PFSK-1 (cell line): Measurements from ENCODE around the gene GSK3B.

Experiments
- FOXP2 ChIP-seq: optimal IDR thresholded peaks from 2 replicates; pipeline ENCODE3; 2011; ENCODE audit warnings: borderline replicate concordance, control low read depth, inconsistent platforms; ENCODE audit not compliant: insufficient read depth; ENCODE audit errors: extremely low read length, extremely low read depth
- POLR2AphosphoS5 ChIP-seq: IDR thresholded peaks from 2 replicates; pipeline ENCODE4 v1.6.1; 2012; ENCODE audit warnings: low read depth, mild to moderate bottlenecking, control low read depth, low read length, moderate library complexity
- REST ChIP-seq, 2 experiments: IDR thresholded peaks; 2 replicates each; pipeline versions ENCODE4 v1.6.1 to v1.8.0; 2011 to 2012; ENCODE audit warnings: low read depth in 2 of 2, low read length in 2 of 2, control low read depth in 1 of 2, inconsistent platforms in 1 of 2, mild to moderate bottlenecking in 1 of 2, moderate library complexity in 1 of 2; ENCODE audit not compliant: insufficient read depth in 1 of 2
- SIN3A ChIP-seq: IDR thresholded peaks from 2 replicates; pipeline ENCODE4 v1.6.1; 2012; ENCODE audit warnings: mild to moderate bottlenecking, low read length, moderate library complexity, borderline replicate concordance; ENCODE audit not compliant: insufficient read depth
- TAF1 ChIP-seq: IDR thresholded peaks from 2 replicates; pipeline ENCODE4 v1.6.1; 2012; ENCODE audit warnings: low read length, control low read depth, borderline replicate concordance; ENCODE audit not compliant: insufficient read depth

The GSK3B gene

GRCh38 chr3:120113128-120114116 is 19.2 kb upstream of the GSK3B start:
- TF ChIP-seq FOXP2 (no peak), REST (IDR thresholded peaks at IDR 0.05; ENCODE audit: insufficient read depth in 1 of 2, low read depth in 2 of 2, low read length in 2 of 2) (no peak), TAF1 (no peak), POLR2AphosphoS5 (no peak), SIN3A (no peak)

- TF ChIP-seq FOXP2 (no peak), POLR2AphosphoS5 (no peak), TAF1 (no peak), REST (IDR thresholded peaks at IDR 0.05; ENCODE audit: insufficient read depth in 1 of 2, low read depth in 2 of 2, low read length in 2 of 2) (no peak), SIN3A (no peak)
Measured at GRCh38 chr3:120111898-120112297, 17.7 kb upstream of the GSK3B start.

- TF ChIP-seq FOXP2 (no peak), REST (IDR thresholded peaks at IDR 0.05; ENCODE audit: insufficient read depth in 1 of 2, low read depth in 2 of 2, low read length in 2 of 2) (no peak), POLR2AphosphoS5 (no peak), TAF1 (no peak), SIN3A (no peak)
Measured at GRCh38 chr3:120103276-120103675, 9.0 kb upstream of the GSK3B start.

GRCh38 chr3:120102674-120103073 is 8.4 kb upstream of the GSK3B start:
- TF ChIP-seq REST (IDR thresholded peaks at IDR 0.05; ENCODE audit: insufficient read depth in 1 of 2, low read depth in 2 of 2, low read length in 2 of 2): no peak
- no peak for TF ChIP-seq POLR2AphosphoS5
- TF ChIP-seq FOXP2: no peak
- TF ChIP-seq SIN3A: no peak
- no peak for TF ChIP-seq TAF1
